ENCODE measurements around the gene KCNG4. TPM values are rescaled to one million over a fixed set of nuclear protein-coding genes. Genes with fewer than 3 reads are reported as not detected.

The KCNG4 gene
- not detected in 2 replicates for total RNA-seq

GRCh38 chr16:84239909-84240308 lies at the start of gene KCNG4:
Gene KCNG4 (minus strand): TSS chr16:84240012. CDS start chr16:84237485, 2,527 bp downstream.

GRCh38 chr16:84190731-84191388 lies 49.0 kb downstream of the KCNG4 start, which contains the start of gene ADAD2:
Gene ADAD2 (plus strand): TSS chr16:84191157. CDS start chr16:84191231, 74 bp downstream.

GRCh38 chr16:84186685-84187437 lies 53.0 kb downstream of the KCNG4 start, which contains the start of gene TAF1C:
Gene TAF1C (minus strand): TSS chr16:84187057. CDS start chr16:84184988, 2,069 bp downstream.

Small RNA genes within 50 kb of the gene (small RNA-seq; reads per million reads assigned to genes)
- not detected for gene RNA5SP433

Other genes starting within 250 kb of the KCNG4 start
- gene SLC38A8, start 197.2 kb downstream of the KCNG4 start, total RNA-seq, result not detected in 2 replicates
- gene MBTPS1, start 123.1 kb downstream of the KCNG4 start, total RNA-seq, result 131 and 136 TPM in 2 replicates
- gene HSDL1, start 94.8 kb downstream of the KCNG4 start, total RNA-seq, result 23.9 and 26.4 TPM in 2 replicates
- 0.14 TPM in 1 of 2 replicates, not detected in the other for gene DNAAF1, start 94.7 kb downstream of the KCNG4 start, total RNA-seq
- gene TAF1C, start 53.0 kb downstream of the KCNG4 start, total RNA-seq, result 29.1 and 39.0 TPM in 2 replicates
- gene ADAD2, start 48.9 kb downstream of the KCNG4 start, total RNA-seq, result not detected in 2 replicates
- not detected in 2 replicates for gene WFDC1, start 54.9 kb upstream of the KCNG4 start, total RNA-seq
- not detected in 2 replicates for gene ATP2C2, start 128.5 kb upstream of the KCNG4 start, total RNA-seq

All from thoracic aorta endothelial cell (primary cell).